NCI-H2029 (cell line): ENCODE data around the gene TMBIM4.
A peak's percentile ranks its signal among the peaks of the same experiment; 100 is the strongest.
"Not testable (repeated sequence)": the region's sequence is repeated elsewhere in the genome, so short reads cannot be mapped to it uniquely, and the experiment has no call there.

Experiments
- DNase-seq: peaks from one replicate; lab custom pipeline; 2025; lab: John Stamatoyannopoulos, UW

Gene TMBIM4

GRCh38 chr12:66169221-66170170, at the start of gene TMBIM4:
Gene TMBIM4, minus strand, starts transcription at chr12:66169996. Its CDS starts 45 bp downstream, at chr12:66169951.
- peak; percentile 85 for DNase-seq

DNA sequence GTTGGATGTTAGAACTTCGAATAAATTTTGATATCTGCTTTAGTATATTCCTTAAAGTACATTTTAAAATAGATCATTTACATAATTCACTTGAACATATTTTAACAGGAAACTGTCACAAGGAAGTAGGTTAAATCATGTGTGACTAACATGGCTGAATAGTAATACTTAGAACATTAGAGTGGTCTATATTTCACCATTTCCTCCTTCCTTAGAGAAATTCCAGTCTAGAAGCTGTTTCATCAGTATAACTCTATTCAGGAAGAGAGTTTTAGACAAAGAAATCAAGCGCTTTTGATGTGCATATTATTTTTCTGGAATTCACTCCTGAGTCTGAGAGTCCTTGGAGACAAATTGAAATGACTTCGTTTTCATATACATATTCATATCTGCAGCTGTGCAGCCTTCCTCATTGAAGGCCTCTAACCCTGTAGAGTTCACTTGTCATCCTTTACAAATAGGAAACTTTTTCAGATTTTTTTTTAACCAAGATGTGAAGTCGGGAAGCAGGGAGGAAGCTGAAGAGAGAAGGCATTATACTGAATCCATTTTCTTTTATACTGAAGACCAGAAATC, 47.6 kb upstream of the TMBIM4 start:
- DNase-seq = no peak

- not testable (repeated sequence) for DNase-seq
Observed at GRCh38 chr12:66213011-66213410, 43.2 kb upstream of the TMBIM4 start.

DNA sequence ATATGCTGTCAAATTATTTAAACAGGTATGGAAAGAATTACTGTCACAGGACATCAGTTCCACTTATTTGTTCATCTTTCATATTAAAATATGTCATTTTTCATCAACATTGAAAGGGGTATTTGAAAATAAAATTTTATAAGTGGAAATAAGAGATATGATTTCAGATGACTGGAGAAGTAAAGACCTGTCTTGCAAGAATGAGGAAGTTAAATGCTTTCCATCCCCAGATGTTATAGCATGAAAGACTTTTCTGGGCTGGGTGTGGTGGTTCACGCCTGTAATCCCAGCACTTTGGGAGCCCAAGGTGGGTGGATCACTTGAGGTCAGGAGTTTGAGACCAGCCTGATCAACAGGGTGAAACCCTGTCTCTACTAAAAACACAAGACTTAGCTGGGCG, 41.8 kb upstream of the TMBIM4 start:
- not testable (repeated sequence) for DNase-seq

GRCh38 chr12:66210840-66211239, 41.0 kb upstream of the TMBIM4 start:
- no peak for DNase-seq

- no peak for DNase-seq
Observed at GRCh38 chr12:66206141-66206540, 36.3 kb upstream of the TMBIM4 start.

DNA sequence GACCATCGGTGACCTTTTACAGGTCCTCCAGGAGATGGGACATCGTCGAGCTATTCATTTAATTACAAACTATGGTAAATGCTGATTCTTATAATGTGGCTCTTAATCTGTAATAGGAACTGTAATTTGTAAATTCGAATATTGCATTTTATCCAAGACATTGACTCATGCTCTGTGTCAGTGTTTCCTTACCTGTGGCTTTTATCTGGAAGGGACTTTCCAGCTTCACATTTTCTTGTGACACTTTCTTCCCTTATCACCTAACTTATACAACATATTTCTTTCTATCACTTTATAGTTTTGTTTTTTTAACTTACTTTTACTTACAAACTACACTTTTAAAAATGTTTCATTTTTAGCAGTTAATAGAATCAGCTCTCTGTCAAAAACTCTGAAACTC, 34.0 kb upstream of the TMBIM4 start:
- no peak for DNase-seq

DNA sequence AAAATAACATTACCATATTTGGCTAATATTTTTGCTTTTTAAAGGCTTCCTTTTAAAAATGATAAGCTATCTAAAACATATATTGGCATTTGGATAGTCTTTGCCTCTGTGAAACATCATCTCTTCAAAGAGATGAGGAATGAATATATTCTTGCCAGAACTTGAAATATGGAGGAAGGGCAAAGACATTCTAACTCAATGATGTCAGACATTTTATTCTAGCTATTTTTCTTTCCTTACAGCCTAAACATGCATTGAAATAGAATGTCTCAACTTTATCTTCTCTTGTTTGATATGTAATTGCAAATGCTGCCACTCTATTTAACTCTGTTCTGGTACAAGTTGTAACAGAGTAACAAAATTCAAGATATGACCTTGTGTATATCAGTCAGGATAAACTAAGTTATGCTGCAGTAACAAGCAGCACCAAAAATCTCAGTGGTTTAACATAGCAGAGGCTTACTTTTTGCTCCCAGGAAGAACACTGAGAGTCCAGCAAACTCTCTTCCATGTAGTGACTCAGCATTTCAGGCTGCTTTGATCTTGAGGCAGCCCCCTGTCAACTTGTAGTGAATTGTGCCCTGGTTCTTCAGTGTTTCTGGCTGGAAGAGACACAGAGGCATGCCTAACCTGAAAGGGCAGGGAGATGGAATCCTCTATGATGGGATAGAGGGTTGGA, 30.2 kb upstream of the TMBIM4 start:
- DNase-seq = no peak

- no peak for DNase-seq
Observed at GRCh38 chr12:66199141-66199540, 29.3 kb upstream of the TMBIM4 start.

GRCh38 chr12:66197495-66197921, 27.7 kb upstream of the TMBIM4 start:
- DNase-seq = no peak

- DNase-seq = no peak
Observed at GRCh38 chr12:66196806-66197205, 27.0 kb upstream of the TMBIM4 start.

DNA sequence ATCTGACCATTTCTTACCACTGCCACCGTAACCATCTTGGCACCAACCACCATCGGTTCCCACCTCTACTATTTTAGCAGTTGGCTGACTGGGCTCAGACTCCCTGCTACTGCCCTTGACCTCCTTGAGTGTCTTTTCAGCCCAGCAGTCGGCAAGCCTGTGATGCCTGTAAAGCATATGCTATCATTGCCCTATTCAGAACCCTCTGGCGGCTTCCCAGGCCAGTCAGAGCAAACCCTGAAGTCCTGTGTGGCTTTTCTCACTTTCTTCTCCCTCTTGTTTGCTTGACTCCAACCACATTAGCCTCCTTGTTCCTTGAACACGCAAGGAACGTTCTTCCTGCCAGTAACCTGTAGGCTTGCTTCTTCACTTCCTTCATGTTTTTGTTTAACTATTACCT, 25.4 kb upstream of the TMBIM4 start:
- no peak for DNase-seq

DNA sequence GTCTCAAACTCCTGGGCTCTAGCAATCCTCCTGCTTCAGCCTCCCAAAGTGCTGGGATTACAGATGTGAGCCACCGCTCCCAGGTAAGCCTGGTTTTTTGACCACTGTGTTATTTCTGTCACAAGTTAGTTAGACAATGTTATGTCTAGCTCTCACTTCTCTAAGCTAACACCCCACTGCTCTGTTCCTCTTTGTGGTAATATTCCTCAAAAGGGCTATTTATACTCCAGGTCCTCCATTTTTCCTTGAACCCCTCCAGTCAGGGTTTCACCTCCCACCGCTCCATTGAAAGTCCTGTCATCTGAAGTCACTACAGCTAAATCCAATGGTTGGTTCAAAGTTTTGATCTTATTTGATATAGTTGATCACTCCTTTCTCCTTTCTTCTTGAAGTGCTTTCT, 24.3 kb upstream of the TMBIM4 start:
- DNase-seq = no peak

GRCh38 chr12:66191547-66192126, 21.8 kb upstream of the TMBIM4 start:
- peak; percentile 70 for DNase-seq

DNA sequence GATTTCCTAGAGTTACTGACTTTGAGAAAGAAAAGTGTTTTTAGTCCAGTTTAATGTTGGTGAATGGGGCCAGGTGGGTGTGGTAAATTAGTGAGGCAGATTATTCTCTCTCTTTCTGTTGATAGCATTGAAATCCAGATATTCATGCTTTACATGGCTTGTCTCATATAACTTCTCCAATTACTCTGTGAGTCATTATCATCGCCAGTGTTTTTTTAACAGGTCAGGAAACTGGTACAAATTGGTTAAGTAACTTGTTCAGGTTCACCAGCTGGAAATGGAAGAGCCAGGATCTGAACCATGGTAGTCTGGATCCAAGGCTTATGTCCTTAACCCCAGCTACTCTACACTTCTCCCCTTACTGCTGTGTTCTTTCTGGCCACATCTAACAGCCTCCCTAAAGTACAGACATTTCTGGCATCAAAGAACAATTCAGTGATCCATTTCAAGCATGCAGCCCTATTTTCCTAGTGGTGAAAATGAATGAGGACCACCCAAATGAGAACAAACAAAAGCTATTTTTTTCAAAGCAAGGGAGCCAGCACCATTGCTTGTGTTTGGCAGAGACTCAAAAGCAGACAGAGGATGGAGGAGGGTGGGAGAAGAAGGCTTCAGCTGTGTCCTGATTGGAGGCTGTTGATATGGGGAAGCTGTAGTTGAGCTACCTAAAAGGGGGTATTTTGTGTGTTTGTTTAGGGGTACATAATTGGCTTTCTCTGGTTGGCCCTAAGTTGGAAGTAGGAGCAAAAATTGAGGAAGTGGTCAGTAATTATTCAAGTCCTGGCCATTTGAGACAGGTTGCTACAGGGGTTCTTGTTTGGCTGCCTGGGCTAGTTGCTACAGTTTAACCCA, 20.9 kb upstream of the TMBIM4 start:
- DNase-seq = peak; percentile 35

GRCh38 chr12:66189889-66190288, 20.1 kb upstream of the TMBIM4 start:
- DNase-seq = no peak

GRCh38 chr12:66189486-66189843, 19.7 kb upstream of the TMBIM4 start:
- DNase-seq = no peak

GRCh38 chr12:66188584-66189485, 19.0 kb upstream of the TMBIM4 start, which contains the start of gene IRAK3:
Gene IRAK3, plus strand, starts transcription at chr12:66189214. Its CDS starts 86 bp downstream, at chr12:66189300.
- peak; percentile 43 for DNase-seq

DNA sequence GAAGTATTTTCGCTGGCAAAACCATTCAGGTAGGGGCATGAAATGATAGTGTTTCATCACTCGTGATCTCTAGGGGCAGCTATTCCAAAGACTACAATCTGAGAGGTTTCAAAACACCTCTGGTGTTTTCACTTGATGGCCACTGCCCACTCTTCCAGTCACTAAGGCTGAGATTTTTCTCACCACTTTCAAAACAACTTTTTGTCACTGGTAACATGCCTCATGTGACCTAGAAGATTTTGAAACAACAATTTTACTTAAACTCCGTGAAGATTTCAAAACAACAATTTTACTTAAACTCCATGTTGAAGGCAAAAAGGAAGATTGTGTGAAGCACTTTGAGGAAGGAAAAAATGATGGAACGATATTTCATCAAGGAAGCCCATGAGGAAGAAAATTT, 18.0 kb upstream of the TMBIM4 start:
- DNase-seq = no peak

- DNase-seq = no peak
Observed at GRCh38 chr12:66187036-66187435, 17.2 kb upstream of the TMBIM4 start.
